ENCODE data around the gene KCNQ1OT1. TPM values are rescaled to one million over a fixed set of nuclear protein-coding genes. Genes with fewer than 3 reads are reported as not detected.

KCNQ1OT1 gene
- polyA plus RNA-seq, 1 of the 3 experiments (the other 2 are of a cell fraction) = 0.03 TPM

DNA sequence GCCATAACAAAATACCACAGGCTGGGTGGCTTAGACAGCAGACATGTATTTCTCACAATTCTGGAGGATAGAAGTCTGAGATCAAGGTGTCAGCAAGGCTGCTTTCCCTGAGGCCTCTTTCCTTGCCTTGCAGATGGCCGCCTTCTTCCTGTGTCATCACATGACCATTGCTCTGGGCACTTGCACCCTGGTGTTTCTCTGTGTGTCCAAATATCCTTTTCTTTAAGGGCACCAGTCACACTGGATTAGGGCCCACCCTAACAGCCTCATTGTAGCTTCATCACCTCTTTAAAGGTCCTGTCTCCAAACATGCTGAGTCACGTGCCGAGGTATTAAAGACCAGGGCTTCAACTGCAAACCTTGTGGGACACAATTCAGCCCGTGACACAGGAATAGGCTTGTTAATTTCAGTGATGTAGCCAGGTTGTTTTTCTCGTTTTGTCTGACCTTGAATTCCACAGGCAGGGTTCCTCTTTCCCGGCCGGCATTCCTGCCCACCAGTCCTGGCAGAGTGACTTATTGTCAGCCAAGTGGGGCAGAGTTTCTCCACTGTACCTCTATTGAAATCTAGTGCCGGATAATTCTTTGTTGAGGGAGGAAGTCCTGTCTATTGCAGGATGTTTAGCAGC is 100.1 kb downstream of the KCNQ1OT1 start:
- H3K27ac ChIP-seq (ENCODE audit: low read depth in 2 of 2, low read length in 1 of 2) = no peak overlapping the region
- no peak for DNase-seq
- no peaks in the 10 kb centered on the region for H3F3A ChIP-seq (replicated peaks; ENCODE audit: insufficient read depth)
- no peaks in the 10 kb centered on the region for H3K79me2 ChIP-seq (ENCODE audit: insufficient read depth)
- H3K9ac ChIP-seq = no peak overlapping the region
- no peaks in the 10 kb centered on the region for H3K36me3 ChIP-seq (replicated peaks in 1 of 2; ENCODE audit: control insufficient read depth in 1 of 2, insufficient read depth in 2 of 2, low read length in 1 of 2)
- TF ChIP-seq RCOR1 (IDR thresholded peaks at IDR 0.05; ENCODE audit: low read length) (no peak), RXRA (IDR thresholded peaks at IDR 0.05; ENCODE audit: borderline replicate concordance, low read depth) (no peak), FOSL2 (IDR thresholded peaks at IDR 0.05; ENCODE audit: borderline replicate concordance, low read depth) (no peak)
- CTCF ChIA-PET = no interaction called here
- no peak overlapping the region for H3K4me2 ChIP-seq
- H2AFZ ChIP-seq (ENCODE audit: low read depth) = no peak overlapping the region
- H3K9me3 ChIP-seq = peaks cover 13% of the 10 kb centered on the region; the same call in 1 of the 2 replicates
- H3K9me2 ChIP-seq = no peaks in the 10 kb centered on the region
- no peak overlapping the region for H3K4me3 ChIP-seq (ENCODE audit: low read depth in 2 of 2, low read length in 1 of 2)
- POLR2A ChIA-PET = no interaction called here
- no peaks in the 10 kb centered on the region for H3K27me3 ChIP-seq (ENCODE audit: insufficient read depth)
- WGBS (ENCODE audit: low lambda C conversion rate) = 47% methylated on average over 7 of the region's 8 CpGs
- H4K20me1 ChIP-seq (ENCODE audit: insufficient read depth) = no peaks in the 10 kb centered on the region
- no peaks in the 10 kb centered on the region for H3K4me1 ChIP-seq (ENCODE audit: control insufficient read depth in 1 of 2, insufficient read depth in 2 of 2, low read depth in 1 of 2, low read length in 1 of 2)

DNA sequence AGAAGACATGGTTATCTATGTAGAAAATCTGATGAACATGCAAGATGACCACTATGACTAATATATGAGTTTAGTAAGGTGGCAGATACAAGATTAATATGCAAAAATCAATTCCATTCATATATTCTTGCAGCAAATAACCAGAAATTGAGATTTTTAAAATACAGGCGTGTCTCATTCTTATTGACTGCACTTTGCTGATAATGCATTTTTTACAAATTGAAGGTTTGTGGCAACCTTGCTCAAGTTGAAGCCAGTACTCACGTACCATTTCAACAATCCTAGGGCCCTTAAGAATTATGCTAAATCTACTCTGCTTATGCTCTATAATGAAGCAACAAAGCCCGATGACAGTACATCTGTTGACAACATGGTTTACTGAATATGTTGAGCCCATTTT is 104.6 kb downstream of the KCNQ1OT1 start:
- POLR2A ChIA-PET = no interaction called here
- Histone ChIP-seq H3K4me2 (no peak overlapping the region), H3K79me2 (ENCODE audit: insufficient read depth) (no peaks in the 10 kb centered on the region), H2AFZ (ENCODE audit: low read depth) (no peak overlapping the region), H3K27ac (ENCODE audit: low read depth in 2 of 2, low read length in 1 of 2) (no peak overlapping the region), H3K36me3 (replicated peaks in 1 of 2; ENCODE audit: control insufficient read depth in 1 of 2, insufficient read depth in 2 of 2, low read length in 1 of 2) (no peaks in the 10 kb centered on the region), H3K9ac (no peak overlapping the region), H4K20me1 (ENCODE audit: insufficient read depth) (no peaks in the 10 kb centered on the region), H3K4me1 (ENCODE audit: control insufficient read depth in 1 of 2, insufficient read depth in 2 of 2, low read depth in 1 of 2, low read length in 1 of 2) (no peaks in the 10 kb centered on the region; a peak in 1 of 4 replicates), H3K9me3 (peaks cover 13% of the 10 kb centered on the region; the same call in 1 of the 2 replicates), H3K9me2 (no peaks in the 10 kb centered on the region), H3K27me3 (ENCODE audit: insufficient read depth) (no peaks in the 10 kb centered on the region), H3K4me3 (ENCODE audit: low read depth in 2 of 2, low read length in 1 of 2) (no peak overlapping the region), H3F3A (replicated peaks; ENCODE audit: insufficient read depth) (no peaks in the 10 kb centered on the region)
- no peak for DNase-seq
- TF ChIP-seq, protein P1, sequence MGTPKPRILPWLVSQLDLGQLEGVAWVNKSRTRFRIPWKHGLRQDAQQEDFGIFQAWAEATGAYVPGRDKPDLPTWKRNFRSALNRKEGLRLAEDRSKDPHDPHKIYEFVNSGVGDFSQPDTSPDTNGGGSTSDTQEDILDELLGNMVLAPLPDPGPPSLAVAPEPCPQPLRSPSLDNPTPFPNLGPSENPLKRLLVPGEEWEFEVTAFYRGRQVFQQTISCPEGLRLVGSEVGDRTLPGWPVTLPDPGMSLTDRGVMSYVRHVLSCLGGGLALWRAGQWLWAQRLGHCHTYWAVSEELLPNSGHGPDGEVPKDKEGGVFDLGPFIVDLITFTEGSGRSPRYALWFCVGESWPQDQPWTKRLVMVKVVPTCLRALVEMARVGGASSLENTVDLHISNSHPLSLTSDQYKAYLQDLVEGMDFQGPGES (IDR thresholded peaks at IDR 0.05; ENCODE audit: low read depth, low read length) = no peak
- TF ChIP-seq FOXM1 (IDR thresholded peaks at IDR 0.05; ENCODE audit: low read depth) (no peak), SIN3A (IDR thresholded peaks at IDR 0.05; ENCODE audit: borderline replicate concordance, low read depth, low read length) (no peak), RAD21 (IDR thresholded peaks at IDR 0.05; ENCODE audit: low read length) (no peak)
- TF ChIP-seq, protein P2, sequence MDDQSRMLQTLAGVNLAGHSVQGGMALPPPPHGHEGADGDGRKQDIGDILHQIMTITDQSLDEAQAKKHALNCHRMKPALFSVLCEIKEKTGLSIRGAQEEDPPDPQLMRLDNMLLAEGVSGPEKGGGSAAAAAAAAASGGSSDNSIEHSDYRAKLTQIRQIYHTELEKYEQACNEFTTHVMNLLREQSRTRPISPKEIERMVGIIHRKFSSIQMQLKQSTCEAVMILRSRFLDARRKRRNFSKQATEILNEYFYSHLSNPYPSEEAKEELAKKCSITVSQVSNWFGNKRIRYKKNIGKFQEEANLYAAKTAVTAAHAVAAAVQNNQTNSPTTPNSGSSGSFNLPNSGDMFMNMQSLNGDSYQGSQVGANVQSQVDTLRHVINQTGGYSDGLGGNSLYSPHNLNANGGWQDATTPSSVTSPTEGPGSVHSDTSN (IDR thresholded peaks at IDR 0.05) = no peak
- 17% methylated on average over 3 of the region's 3 CpGs for WGBS (ENCODE audit: low lambda C conversion rate)
- CTCF ChIA-PET = no interaction called here

DNA sequence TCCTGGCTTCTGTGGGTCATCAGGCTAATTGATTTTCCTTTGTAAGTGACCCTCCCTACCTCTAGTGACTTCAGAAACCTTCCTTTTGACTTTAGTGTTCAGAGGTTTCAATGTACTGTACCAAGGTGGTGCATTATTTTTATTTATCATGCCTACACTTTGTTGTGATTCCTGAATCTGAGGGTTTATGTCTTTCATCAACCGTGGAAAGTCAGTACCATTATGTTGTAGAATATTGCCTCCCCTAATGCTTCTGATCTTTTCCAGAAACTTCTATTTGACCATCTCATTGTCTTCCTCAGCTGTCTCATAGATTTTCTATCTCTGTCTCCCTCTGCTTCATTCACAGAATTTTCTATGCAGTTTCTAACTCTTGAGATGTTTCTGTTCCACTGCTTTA is 105.5 kb downstream of the KCNQ1OT1 start:
- no peaks in the 10 kb centered on the region for H3K9me2 ChIP-seq
- TF ChIP-seq FOXJ3 (CRISPR knock-in tag; IDR thresholded peaks at IDR 0.05) (no peak), MEF2A (IDR thresholded peaks at IDR 0.05; ENCODE audit: borderline replicate concordance, low read depth) (no peak), GATA2 (CRISPR knock-in tag; IDR thresholded peaks at IDR 0.05) (no peak)
- TF ChIP-seq, protein P3, sequence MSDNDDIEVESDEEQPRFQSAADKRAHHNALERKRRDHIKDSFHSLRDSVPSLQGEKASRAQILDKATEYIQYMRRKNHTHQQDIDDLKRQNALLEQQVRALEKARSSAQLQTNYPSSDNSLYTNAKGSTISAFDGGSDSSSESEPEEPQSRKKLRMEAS (IDR thresholded peaks at IDR 0.05; ENCODE audit: low read depth) = no peak
- H3F3A ChIP-seq (replicated peaks; ENCODE audit: insufficient read depth) = no peaks in the 10 kb centered on the region
- H3K4me1 ChIP-seq (ENCODE audit: control insufficient read depth in 1 of 2, insufficient read depth in 2 of 2, low read depth in 1 of 2, low read length in 1 of 2) = peaks cover 0 to 8% of the 10 kb centered on the region in 2 experiments; a peak in 1 of 4 replicates
- H3K4me3 ChIP-seq (ENCODE audit: low read depth in 2 of 2, low read length in 1 of 2) = no peak overlapping the region
- CTCF ChIA-PET = no interaction called here
- POLR2A ChIA-PET = no interaction called here
- H4K20me1 ChIP-seq (ENCODE audit: insufficient read depth) = no peaks in the 10 kb centered on the region
- H3K36me3 ChIP-seq (replicated peaks in 1 of 2; ENCODE audit: control insufficient read depth in 1 of 2, insufficient read depth in 2 of 2, low read length in 1 of 2) = no peaks in the 10 kb centered on the region
- no peak overlapping the region for H3K9ac ChIP-seq
- DNase-seq = no peak
- no peaks in the 10 kb centered on the region for H3K27me3 ChIP-seq (ENCODE audit: insufficient read depth)
- WGBS (ENCODE audit: low lambda C conversion rate) = 26% methylated on average over 1 of the region's 1 CpG
- no peaks in the 10 kb centered on the region for H3K79me2 ChIP-seq (ENCODE audit: insufficient read depth)
- peaks cover 13% of the 10 kb centered on the region; the same call in 1 of the 2 replicates for H3K9me3 ChIP-seq
- no peak overlapping the region for H2AFZ ChIP-seq (ENCODE audit: low read depth)
- no peak overlapping the region for H3K4me2 ChIP-seq
- no peak overlapping the region for H3K27ac ChIP-seq (ENCODE audit: low read depth in 2 of 2, low read length in 1 of 2)

Data from SK-N-SH (cell line).